BJ (cell line): ENCODE data around the gene CLMP. TPM values are rescaled to one million over a fixed set of nuclear protein-coding genes. Genes with fewer than 3 reads are reported as not detected.

Experiments
- CTCF ChIA-PET: fragments of 350-600 bp; formaldehyde crosslinking; extraction: SDS; loops from one replicate; lab custom pipeline; 2021; ENCODE audit warnings: antibody characterized with exemption, inconsistent platforms; lab: Yijun Ruan, JAX
- POLR2A ChIA-PET: fragments of 300-600 bp; sonication (Branson Sonifier 250); formaldehyde crosslinking; extraction: SDS; loops from one replicate; lab custom pipeline; 2021; ENCODE audit warnings: antibody characterized with exemption; lab: Charles Lee
- DNase-seq: peaks from one replicate; pipeline ENCODE4 v3.0.0-alpha.2; 2011; ENCODE audit warnings: low read depth
- H3K27me3 ChIP-seq: 2 replicates; pipeline ENCODE4 v1.6.0; 2011; ENCODE audit warnings: low read length; ENCODE audit not compliant: control insufficient read depth, insufficient read depth
- H3K36me3 ChIP-seq: 2 replicates; pipeline ENCODE4 v1.5.1; 2011; ENCODE audit warnings: low read length; ENCODE audit not compliant: control insufficient read depth, insufficient read depth
- H3K4me3 ChIP-seq: 2 replicates; pipeline ENCODE4 v1.5.1; 2011; ENCODE audit warnings: low read depth, mild to moderate bottlenecking, control low read depth, low read length
- polyA plus RNA-seq: library from polyadenylated mRNA; depleted of rRNA; stranded (reverse); fragments of >200 nt; gene quantifications from 2 replicates; pipeline ENCODE4 v1.2.3, GENCODE V29; 2011
- TF ChIP-seq, protein P1 (sequence below): IDR thresholded peaks from 2 replicates; pipeline ENCODE4 v1.5.1; 2011; ENCODE audit warnings: low read depth, mild to moderate bottlenecking, control low read depth, inconsistent platforms, low read length, moderate library complexity; ENCODE audit not compliant: insufficient read depth

CLMP gene
- polyA plus RNA-seq, 1 experiment: 219 TPM

DNA sequence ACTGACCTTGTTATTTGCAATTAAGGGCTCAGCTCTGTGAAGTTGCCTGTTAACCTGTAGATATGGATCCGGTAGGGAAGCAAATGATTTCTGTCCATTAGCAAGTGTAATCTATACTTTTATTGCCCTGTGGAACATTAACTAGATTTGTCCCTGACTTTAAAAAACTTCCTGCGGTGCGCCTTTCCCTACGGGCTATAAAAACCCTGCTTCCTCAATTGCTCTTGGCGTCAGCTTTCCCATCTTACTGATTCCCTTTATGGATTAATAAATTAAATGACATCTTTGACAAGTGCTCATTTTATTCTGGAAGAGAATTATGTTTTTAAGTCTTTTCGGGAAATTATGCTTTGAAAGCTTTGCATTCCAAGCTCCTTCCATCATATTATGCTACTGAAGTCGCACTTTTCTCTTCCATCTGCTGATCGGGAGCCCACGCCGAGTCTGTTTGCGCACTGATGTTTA is 18.3 kb upstream of the CLMP start:
- ChIA-PET POLR2A (no interaction called here), CTCF (no interaction called here)
- no peak overlapping the region for H3K4me3 ChIP-seq
- H3K27me3 ChIP-seq: no peaks in the 10 kb centered on the region
- H3K36me3 ChIP-seq: no peaks in the 10 kb centered on the region
- TF ChIP-seq, protein P1, sequence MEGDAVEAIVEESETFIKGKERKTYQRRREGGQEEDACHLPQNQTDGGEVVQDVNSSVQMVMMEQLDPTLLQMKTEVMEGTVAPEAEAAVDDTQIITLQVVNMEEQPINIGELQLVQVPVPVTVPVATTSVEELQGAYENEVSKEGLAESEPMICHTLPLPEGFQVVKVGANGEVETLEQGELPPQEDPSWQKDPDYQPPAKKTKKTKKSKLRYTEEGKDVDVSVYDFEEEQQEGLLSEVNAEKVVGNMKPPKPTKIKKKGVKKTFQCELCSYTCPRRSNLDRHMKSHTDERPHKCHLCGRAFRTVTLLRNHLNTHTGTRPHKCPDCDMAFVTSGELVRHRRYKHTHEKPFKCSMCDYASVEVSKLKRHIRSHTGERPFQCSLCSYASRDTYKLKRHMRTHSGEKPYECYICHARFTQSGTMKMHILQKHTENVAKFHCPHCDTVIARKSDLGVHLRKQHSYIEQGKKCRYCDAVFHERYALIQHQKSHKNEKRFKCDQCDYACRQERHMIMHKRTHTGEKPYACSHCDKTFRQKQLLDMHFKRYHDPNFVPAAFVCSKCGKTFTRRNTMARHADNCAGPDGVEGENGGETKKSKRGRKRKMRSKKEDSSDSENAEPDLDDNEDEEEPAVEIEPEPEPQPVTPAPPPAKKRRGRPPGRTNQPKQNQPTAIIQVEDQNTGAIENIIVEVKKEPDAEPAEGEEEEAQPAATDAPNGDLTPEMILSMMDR: no peak
- no peak for DNase-seq

DNA sequence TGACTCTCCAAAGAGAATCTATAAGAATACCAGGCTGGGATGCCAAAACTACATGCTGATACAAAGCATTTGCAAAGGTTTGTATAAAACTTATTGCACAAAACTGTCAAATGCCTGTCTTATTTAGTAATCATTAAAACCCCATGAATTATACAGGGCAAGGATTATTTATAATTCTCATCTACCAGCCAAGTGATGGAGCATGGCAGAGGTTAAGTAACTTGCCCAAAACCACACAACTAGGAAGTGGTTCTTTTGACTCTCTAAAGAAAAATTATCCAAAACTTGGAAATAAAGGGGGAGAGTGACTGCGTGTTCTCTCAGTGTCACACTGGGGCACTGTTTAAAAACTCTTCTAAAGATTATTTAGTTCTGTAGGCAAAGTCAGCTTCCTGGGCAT is 17.4 kb upstream of the CLMP start:
- ChIA-PET CTCF (no interaction called here), POLR2A (no interaction called here)
- DNase-seq: no peak
- no peaks in the 10 kb centered on the region for H3K27me3 ChIP-seq
- H3K36me3 ChIP-seq: no peaks in the 10 kb centered on the region
- H3K4me3 ChIP-seq: no peak overlapping the region
- TF ChIP-seq, protein P1: no peak

DNA sequence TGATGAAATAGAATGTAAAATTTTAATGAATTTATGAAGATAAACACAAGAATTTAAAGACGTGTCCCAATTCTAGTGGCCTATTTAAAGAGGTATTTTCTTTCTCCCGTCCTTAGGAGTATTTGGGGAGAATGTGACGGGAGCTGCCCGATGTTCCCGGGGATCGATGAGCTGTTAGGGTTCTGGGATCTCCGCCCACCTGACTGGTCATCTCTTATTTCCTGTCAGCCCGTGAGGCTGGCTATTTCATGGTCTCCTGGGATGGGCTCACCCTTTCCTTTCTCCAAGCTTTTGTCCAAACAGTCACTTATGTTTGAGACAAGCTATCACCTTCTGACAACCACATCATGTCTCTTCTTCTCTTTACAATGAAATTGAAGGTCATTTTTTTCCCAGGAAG is 16.9 kb upstream of the CLMP start:
- TF ChIP-seq, protein P1: no peak
- no peak for DNase-seq
- CTCF ChIA-PET: no interaction called here
- Histone ChIP-seq H3K27me3 (no peaks in the 10 kb centered on the region), H3K36me3 (no peaks in the 10 kb centered on the region), H3K4me3 (no peak overlapping the region)
- POLR2A ChIA-PET: no interaction called here

DNA sequence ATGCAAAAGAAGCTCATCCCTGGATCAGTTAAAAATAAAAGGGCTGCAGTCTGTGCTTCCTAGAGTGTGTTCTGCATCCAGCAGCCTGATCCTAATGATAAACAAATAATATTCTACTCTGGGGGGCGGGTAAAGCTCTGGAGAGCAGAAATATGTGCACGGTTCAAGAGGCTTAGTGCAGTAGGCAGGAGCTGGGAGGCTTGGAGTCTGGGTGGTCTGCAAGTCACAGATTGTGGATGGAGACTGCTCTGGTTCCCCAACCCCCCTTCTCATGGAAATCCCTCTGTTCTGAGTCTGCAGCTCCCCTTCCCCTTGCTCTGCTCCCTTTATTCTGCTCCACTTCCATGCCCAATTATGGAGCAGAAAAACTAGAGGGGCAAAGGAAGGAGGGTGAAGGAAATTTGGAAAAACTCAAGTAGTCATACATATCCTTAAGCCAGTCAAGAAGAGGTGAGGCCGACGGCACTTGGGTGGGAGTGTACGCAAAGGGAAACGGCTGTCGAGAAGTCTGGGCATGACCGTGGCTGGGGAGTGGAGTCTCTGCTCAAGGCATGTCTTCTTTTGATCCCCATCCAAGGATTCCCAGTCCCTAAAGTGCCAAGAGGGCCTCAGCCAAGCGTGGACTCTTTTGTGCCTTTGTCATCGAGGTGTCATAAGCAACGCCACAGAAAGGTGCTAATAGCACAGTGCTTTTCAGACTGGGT is 16.3 kb upstream of the CLMP start:
- H3K4me3 ChIP-seq: no peak overlapping the region
- no peak for DNase-seq
- H3K36me3 ChIP-seq: no peaks in the 10 kb centered on the region
- CTCF ChIA-PET: interaction anchor here (1.8 kb wide), 1 partner anchor 9 kb away, joined by 6 read pairs; no protein-coding TSS in a partner anchor
- POLR2A ChIA-PET: interaction anchor here (0.6 kb wide), 1 partner anchor 16 kb away, joined by 3 read pairs; the partner anchor contains the start of gene CLMP
- TF ChIP-seq, protein P1: no peak
- no peaks in the 10 kb centered on the region for H3K27me3 ChIP-seq

DNA sequence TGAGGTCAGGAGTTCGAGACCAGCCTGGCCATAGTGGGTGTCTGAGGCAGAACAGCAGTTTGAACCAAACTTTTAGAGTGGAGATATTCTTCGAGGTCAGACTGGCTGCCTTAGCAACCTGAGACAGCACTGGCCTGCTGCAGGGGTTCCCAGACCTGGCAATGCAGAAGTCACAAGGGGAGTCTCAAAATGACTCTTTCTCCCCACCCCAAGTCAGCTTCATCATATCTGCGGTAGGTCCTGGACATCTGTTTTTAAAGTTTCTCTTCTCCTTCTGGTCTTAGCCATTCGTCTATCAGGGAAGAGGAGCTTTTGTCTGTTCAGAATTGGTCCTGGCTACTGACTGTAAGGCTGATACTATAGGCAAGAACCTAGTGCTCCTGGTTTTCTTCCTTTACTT is 14.5 kb upstream of the CLMP start:
- H3K36me3 ChIP-seq: no peaks in the 10 kb centered on the region
- DNase-seq: no peak
- POLR2A ChIA-PET: no interaction called here
- no peak overlapping the region for H3K4me3 ChIP-seq
- TF ChIP-seq, protein P1: no peak
- CTCF ChIA-PET: interaction anchor here (1.0 kb wide), 1 partner anchor 98 kb away, joined by 3 read pairs; no protein-coding TSS in a partner anchor
- H3K27me3 ChIP-seq: no peaks in the 10 kb centered on the region
